ENCODE data around the gene PXMP4. TPM values are rescaled to one million over a fixed set of nuclear protein-coding genes. Genes with fewer than 3 reads are reported as not detected.

The PXMP4 gene
- total RNA-seq, 1 experiment from 2014 or later = 5.7 TPM

GRCh38 chr20:33675136-33675959 lies 44.8 kb downstream of the PXMP4 start:
- Histone ChIP-seq H2BK20ac (ENCODE audit: low read depth, low read length, poor library complexity, severe bottlenecking) (no peak overlapping the region), H3K4ac (ENCODE audit: low read depth, low read length) (no peak overlapping the region), H3K18ac (ENCODE audit: insufficient read length, low read depth, low read length) (no peak overlapping the region), H3K56ac (ENCODE audit: insufficient read length, low read depth, low read length) (no peak overlapping the region), H3K9ac (ENCODE audit: extremely low read depth, insufficient read length, low read length) (no peak overlapping the region), H3K27ac (ENCODE audit: insufficient read length, low read depth, low read length) (no peak overlapping the region), H2BK15ac (ENCODE audit: low read depth, low read length) (no peak overlapping the region), H2AFZ (ENCODE audit: low read length) (no peak overlapping the region), H4K20me1 (ENCODE audit: control insufficient read depth, insufficient read depth, insufficient read length) (no peaks in the 10 kb centered on the region), H3K79me1 (ENCODE audit: insufficient read depth, low read depth, low read length, poor library complexity, severe bottlenecking) (no peaks in the 10 kb centered on the region), H4K91ac (ENCODE audit: insufficient read length, low read depth, low read length) (no peak overlapping the region), H4K5ac (ENCODE audit: insufficient read length, low read depth, low read length) (no peak overlapping the region), H3K14ac (ENCODE audit: insufficient read depth, low read length) (no peak overlapping the region), H3K4me1 (ENCODE audit: insufficient read depth, low read length) (peaks cover 4% of the 10 kb centered on the region; the same call in 1 of the 2 replicates), H3K27me3 (ENCODE audit: insufficient read depth, low read length) (no peaks in the 10 kb centered on the region), H4K8ac (replicated peaks; ENCODE audit: insufficient read length, low read depth, low read length) (no peak overlapping the region), H3K23me2 (ENCODE audit: insufficient read length, low read depth, low read length, poor library complexity, severe bottlenecking) (peaks cover 21% of the 10 kb centered on the region), H2BK12ac (ENCODE audit: insufficient read length, low read depth, low read length) (no peak overlapping the region), H3T11ph (ENCODE audit: low read length) (no peak overlapping the region), H2BK5ac (ENCODE audit: insufficient read length, low read length) (no peak overlapping the region), H3K23ac (ENCODE audit: insufficient read length, low read depth, low read length) (no peak overlapping the region), H3K9me3 (ENCODE audit: control insufficient read depth, low read depth, low read length) (no peaks in the 10 kb centered on the region), H3K4me2 (ENCODE audit: insufficient read depth, insufficient read length, low read length) (peak overlapping the region; percentile 71), H2BK120ac (ENCODE audit: low read depth, low read length, poor library complexity, severe bottlenecking) (no peak overlapping the region), H3K79me2 (ENCODE audit: insufficient read depth, low read length) (no peaks in the 10 kb centered on the region), H2AK5ac (ENCODE audit: insufficient read length, low read length) (no peak overlapping the region)
- TF ChIP-seq CTCF (conservative IDR thresholded peaks at IDR 0.05) = no peak
- Mint-ChIP-seq H3K4me3 (peak overlapping the region; percentile 49 to 76), H3K27ac (peak overlapping the region; percentile 1 to 73 (median 5); a peak in 5 of 7 replicates), H3K36me3 (ENCODE audit: insufficient read depth in 1 of 3, low read depth in 3 of 3) (peaks cover 34 to 62% (median 53%) of the 10 kb centered on the region in 3 experiments; a peak in 6 of 7 replicates), H3K27me3 (ENCODE audit: low read depth) (peaks cover 2% of the 10 kb centered on the region), H3K4me1 (peaks cover 30% of the 10 kb centered on the region in 2 experiments), H3K9me3 (no peaks in the 10 kb centered on the region; a peak in 1 of 5 replicates)
- DNase-seq = no peak
- WGBS (ENCODE audit: extremely low coverage, insufficient read length, low lambda C conversion rate) = no CpG with 5 or more reads among the region's 16 CpGs
